ENCODE measurements around the gene ZNF625. TPM values are rescaled to one million over a fixed set of nuclear protein-coding genes. Genes with fewer than 3 reads are reported as not detected.

The ZNF625 gene
- total RNA-seq (11.5 and 20.6 TPM in 2 replicates), polyA plus RNA-seq (3.7 and 10.2 TPM in 2 replicates)

GRCh38 chr19:12156223-12157058, at the start of gene ZNF625:
Gene ZNF625, minus strand, starts transcription at chr19:12156734. Its CDS starts 176 bp downstream, at chr19:12156558.
- Histone ChIP-seq H3K36me3 (peaks cover 8% of the 10 kb centered on the region), H3K9me3 (ENCODE audit: low read depth) (no peaks in the 10 kb centered on the region), H3K4me3 (peak within 1 kb of the TSS; percentile 72), H3K27ac (peak within 1 kb of the TSS; percentile 82), H3K4me1 (ENCODE audit: low read depth) (no peaks in the 10 kb centered on the region), H3K27me3 (no peaks in the 10 kb centered on the region)
- DNase-seq (ENCODE audit: low read depth in 1 of 2, low spot score in 1 of 2), result peak; percentile 92 to 97
- TF ChIP-seq CTCF (IDR thresholded peaks at IDR 0.05; ENCODE audit: low read depth, low read length), result no peak

GRCh38 chr19:12205296-12205695, 48.8 kb upstream of the ZNF625 start:
- no peaks in the 10 kb centered on the region for H3K27me3 ChIP-seq
- peaks cover 4% of the 10 kb centered on the region for H3K9me3 ChIP-seq (ENCODE audit: low read depth)
- no peak overlapping the region for H3K27ac ChIP-seq
- H3K4me3 ChIP-seq, result no peak overlapping the region
- no peaks in the 10 kb centered on the region for H3K36me3 ChIP-seq
- H3K4me1 ChIP-seq (ENCODE audit: low read depth), result no peaks in the 10 kb centered on the region
- TF ChIP-seq CTCF (IDR thresholded peaks at IDR 0.05; ENCODE audit: low read depth, low read length), result no peak
- no peak for DNase-seq (ENCODE audit: low read depth in 1 of 2, low spot score in 1 of 2)

GRCh38 chr19:12202250-12202649, 45.7 kb upstream of the ZNF625 start:
- peak; percentile 10 to 40 for DNase-seq (ENCODE audit: low read depth in 1 of 2, low spot score in 1 of 2)
- TF ChIP-seq CTCF (IDR thresholded peaks at IDR 0.05; ENCODE audit: low read depth, low read length), result peak; percentile 20
- Histone ChIP-seq H3K9me3 (ENCODE audit: low read depth) (peaks cover 3% of the 10 kb centered on the region), H3K36me3 (no peaks in the 10 kb centered on the region), H3K27ac (no peak overlapping the region), H3K4me3 (no peak overlapping the region), H3K27me3 (no peaks in the 10 kb centered on the region), H3K4me1 (ENCODE audit: low read depth) (no peaks in the 10 kb centered on the region)

- Histone ChIP-seq H3K9me3 (ENCODE audit: low read depth) (no peaks in the 10 kb centered on the region), H3K27ac (no peak overlapping the region)
- TF ChIP-seq CTCF (IDR thresholded peaks at IDR 0.05; ENCODE audit: low read depth, low read length), result no peak
These were observed 43.4 kb upstream of the ZNF625 start for GRCh38 chr19:12199757-12200419.

GRCh38 chr19:12198136-12198535, 41.6 kb upstream of the ZNF625 start:
- H3K9me3 ChIP-seq (ENCODE audit: low read depth), result no peaks in the 10 kb centered on the region
- H3K27ac ChIP-seq, result no peak overlapping the region
- no peaks in the 10 kb centered on the region for H3K27me3 ChIP-seq
- H3K4me1 ChIP-seq (ENCODE audit: low read depth), result no peaks in the 10 kb centered on the region
- H3K36me3 ChIP-seq, result no peaks in the 10 kb centered on the region
- no peak overlapping the region for H3K4me3 ChIP-seq
- DNase-seq (ENCODE audit: low read depth in 1 of 2, low spot score in 1 of 2), result no peak
- TF ChIP-seq CTCF (IDR thresholded peaks at IDR 0.05; ENCODE audit: low read depth, low read length), result no peak

More at GRCh38 chr19:12199757-12200419, 43.4 kb upstream of the ZNF625 start:
- DNase-seq (ENCODE audit: low read depth in 1 of 2, low spot score in 1 of 2), result no peak
- Histone ChIP-seq H3K27me3 (no peaks in the 10 kb centered on the region), H3K4me3 (no peak overlapping the region), H3K4me1 (ENCODE audit: low read depth) (no peaks in the 10 kb centered on the region), H3K36me3 (no peaks in the 10 kb centered on the region)
